Fibroblast of the aortic adventitia (primary cell): Measurements from ENCODE around the gene PARD6G. TPM values are rescaled to one million over a fixed set of nuclear protein-coding genes. Genes with fewer than 3 reads are reported as not detected.
A peak's percentile ranks its signal among the peaks of the same experiment; 100 is the strongest.

ENCODE experiments used
- DNase-seq: peaks from one replicate; pipeline ENCODE4 v3.0.0-alpha.2; 2010; ENCODE audit warnings: low read depth
- H3K4me3 ChIP-seq: 2 replicates; pipeline ENCODE4 v1.5.1; 2011; ENCODE audit warnings: low read depth, mild to moderate bottlenecking, control low read depth, low read length, moderate library complexity
- total RNA-seq: library from RNA; depleted of rRNA; stranded (reverse); fragments of >200 nt; gene quantifications from 2 replicates; pipeline ENCODE4 v1.2.3, GENCODE V29; 2012; ENCODE audit warnings: low replicate concordance
- TF ChIP-seq, protein P1 (sequence below): IDR thresholded peaks from 2 replicates; pipeline ENCODE4 v1.5.1; 2011; ENCODE audit warnings: mild to moderate bottlenecking, low read length, control low read depth, inconsistent platforms; ENCODE audit not compliant: insufficient read depth

PARD6G gene
- total RNA-seq, 1 donor = 0.54 TPM

DNA sequence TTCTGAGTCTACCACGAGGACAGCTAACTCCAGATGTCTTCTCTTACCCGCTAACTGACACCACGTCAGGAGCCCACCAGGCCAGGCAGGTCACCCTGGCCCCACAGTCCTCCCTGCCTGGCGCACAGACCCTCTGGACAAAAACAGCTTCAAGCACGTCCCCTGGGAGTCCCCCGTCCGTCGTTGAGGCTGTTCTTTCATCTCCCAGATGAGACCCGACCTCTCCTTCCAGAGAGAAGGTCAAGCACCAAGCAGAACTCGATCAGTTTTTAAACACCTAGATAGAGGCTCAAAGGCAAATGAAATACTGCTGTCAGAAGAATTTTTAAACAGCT lies 57.8 kb downstream of the PARD6G start:
- TF ChIP-seq, protein P1, sequence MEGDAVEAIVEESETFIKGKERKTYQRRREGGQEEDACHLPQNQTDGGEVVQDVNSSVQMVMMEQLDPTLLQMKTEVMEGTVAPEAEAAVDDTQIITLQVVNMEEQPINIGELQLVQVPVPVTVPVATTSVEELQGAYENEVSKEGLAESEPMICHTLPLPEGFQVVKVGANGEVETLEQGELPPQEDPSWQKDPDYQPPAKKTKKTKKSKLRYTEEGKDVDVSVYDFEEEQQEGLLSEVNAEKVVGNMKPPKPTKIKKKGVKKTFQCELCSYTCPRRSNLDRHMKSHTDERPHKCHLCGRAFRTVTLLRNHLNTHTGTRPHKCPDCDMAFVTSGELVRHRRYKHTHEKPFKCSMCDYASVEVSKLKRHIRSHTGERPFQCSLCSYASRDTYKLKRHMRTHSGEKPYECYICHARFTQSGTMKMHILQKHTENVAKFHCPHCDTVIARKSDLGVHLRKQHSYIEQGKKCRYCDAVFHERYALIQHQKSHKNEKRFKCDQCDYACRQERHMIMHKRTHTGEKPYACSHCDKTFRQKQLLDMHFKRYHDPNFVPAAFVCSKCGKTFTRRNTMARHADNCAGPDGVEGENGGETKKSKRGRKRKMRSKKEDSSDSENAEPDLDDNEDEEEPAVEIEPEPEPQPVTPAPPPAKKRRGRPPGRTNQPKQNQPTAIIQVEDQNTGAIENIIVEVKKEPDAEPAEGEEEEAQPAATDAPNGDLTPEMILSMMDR = no peak
- DNase-seq = no peak
- no peak overlapping the region for H3K4me3 ChIP-seq

DNA sequence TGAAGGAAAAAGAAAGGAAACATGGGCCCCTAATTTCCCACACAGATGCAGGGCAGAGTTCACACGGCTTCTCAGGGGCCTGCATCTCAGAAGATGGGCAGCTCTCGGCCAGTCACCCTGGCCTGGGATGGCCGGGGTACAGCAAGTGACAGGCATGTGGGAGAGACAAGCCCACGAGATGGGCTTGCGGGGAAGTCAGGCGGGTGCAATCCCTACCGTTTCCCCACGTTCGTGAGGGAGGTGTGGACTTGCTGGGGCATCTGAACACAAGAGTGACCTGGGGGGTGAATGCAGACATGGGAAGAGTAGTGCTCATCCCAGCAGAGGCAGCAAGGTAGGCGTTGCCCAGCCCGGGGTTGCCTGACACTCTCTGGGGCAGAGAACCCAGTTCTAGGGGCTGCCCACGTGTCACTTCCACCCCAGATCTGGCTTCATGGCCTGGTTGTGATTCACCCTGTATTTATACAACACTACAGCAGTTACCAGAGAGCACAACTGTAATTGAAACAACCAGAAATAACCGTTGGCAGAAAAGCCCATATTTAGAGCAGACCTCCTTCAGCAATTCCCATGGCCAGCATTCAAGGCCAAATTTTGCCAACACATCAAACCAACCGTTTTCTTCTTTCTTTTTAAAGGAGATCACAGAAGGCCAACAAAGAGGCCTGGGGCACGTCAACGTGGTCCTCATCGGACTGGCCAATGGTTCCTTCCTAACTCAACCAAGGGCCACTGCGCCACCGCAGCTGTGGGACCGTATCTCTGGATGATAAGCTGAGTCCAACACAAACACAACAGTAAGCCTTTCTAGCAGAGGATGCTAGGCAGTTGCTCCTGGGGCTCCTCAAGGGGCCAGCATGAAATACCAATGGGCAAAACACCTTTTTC lies 58.4 kb downstream of the PARD6G start:
- H3K4me3 ChIP-seq = no peak overlapping the region
- TF ChIP-seq, protein P1 = no peak
- peak; percentile 5 for DNase-seq

DNA sequence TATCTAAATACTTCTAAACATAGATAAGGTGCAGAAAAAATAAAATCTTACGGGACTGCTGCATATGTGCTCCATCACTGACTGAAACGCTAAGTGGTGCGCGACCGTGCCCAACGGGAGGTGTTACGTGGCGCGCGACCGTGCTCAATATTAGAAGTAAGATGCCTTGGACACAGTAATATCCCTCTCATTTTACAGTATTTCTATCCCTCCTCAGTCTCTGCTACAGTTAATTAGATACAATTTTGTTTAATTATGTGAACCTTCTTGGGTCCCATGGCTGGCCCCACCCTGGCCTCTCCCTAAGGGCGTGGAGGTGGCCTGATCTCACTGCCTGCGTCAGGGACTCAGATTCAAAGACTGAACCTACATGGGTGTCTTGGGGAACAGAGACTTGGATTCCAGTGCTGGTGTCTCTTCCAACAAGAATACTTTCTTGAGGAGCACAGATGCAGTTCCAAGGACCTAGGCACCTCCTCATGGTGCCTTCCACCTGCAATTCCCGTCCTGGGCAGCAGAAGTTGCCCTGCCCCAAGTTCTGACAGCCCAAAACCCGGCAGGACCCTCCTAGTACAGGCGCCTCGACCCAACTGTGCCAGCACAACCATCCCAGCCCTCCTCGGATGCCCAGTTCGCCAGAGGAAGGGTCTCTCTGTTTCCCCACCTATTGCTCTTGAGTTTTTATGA lies 59.2 kb downstream of the PARD6G start:
- TF ChIP-seq, protein P1 = no peak
- DNase-seq = no peak
- H3K4me3 ChIP-seq = no peak overlapping the region

DNA sequence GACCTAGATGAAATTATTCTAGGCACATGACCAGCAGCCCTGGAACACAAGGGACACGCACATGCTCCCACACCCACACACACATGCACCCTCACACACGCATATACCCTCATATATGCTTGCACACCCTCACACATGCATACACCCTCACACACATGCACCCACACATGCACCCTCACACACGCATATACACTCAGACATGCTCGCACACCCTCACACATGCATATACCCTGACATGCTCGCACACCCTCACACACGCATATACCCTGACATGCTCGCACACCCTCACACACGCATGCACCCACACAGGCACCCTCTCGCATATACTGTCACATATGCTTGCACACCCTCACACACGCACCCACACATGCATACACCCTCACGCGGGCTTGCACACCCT lies 61.8 kb downstream of the PARD6G start:
- no peak for DNase-seq
- TF ChIP-seq, protein P1 = no peak
- no peak overlapping the region for H3K4me3 ChIP-seq

DNA sequence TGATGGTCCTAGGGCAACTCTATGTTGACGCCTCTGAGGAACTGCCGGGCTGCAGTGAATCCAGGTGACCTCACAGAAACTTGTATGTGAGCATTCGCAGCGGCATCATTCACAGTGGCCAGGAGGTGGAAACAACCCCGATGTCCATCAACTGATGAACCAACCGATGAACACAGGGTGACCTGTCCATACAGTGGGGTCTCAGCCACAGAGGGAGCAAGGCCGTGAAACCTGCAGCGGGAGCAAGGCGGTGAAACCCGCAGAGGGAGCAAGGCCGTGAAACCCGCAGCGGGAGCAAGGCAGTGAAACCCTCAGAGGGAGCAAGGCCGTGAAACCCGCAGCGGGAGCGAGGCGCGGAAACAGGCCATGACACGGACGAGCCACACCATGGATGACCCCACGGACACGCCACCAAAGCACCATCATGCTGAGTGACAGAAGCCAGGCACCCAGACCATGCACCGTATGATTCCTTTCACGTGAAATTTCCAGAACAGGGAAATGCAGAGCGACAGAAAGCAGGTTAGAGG lies 63.0 kb downstream of the PARD6G start:
- H3K4me3 ChIP-seq = no peak overlapping the region
- TF ChIP-seq, protein P1 = no peak
- DNase-seq = no peak

DNA sequence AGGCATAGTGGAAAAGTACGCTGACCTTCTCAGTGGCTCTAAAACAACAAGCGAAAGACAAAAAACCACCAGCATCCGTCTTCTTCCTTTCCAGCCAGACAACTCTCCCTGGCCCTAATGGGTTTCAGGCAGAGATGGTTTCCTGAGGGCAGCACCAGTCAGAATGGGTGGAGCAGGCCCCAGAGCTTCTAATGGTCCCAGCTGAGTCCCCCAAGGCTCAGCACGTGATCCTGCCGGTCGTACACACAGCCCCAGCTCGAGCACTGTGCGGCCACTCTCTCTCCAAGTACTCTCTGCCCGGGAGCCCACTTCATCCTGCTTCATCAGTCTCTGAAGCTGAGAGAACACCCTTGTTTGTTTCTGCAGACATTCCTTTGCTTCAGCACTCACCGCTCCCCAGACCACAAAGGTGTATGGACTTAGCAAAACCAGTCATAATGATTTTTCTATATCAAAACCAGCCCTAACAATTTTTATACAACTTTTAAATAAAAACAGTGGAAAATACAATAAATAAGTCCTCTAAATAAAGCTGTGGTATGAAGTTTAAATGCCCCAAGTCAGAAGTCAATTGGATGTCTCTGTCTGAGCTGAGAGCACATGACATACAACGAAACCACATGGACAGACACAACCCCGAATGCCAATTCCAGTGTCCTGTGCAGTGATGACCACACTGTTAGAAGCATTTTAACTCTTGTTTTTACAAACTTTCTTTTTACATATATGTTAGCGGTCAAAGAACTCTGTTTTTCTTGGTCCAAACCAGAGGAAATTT lies 63.9 kb downstream of the PARD6G start:
- TF ChIP-seq, protein P1 = no peak
- no peak for DNase-seq
- no peak overlapping the region for H3K4me3 ChIP-seq
